Measurements from ENCODE around the gene CLCN4.

- TF ChIP-seq POLR2A (IDR thresholded peaks at IDR 0.05) = no peak
- no peak for TF ChIP-seq CTCF (IDR thresholded peaks at IDR 0.05)
These were observed 67.0 kb downstream of the CLCN4 start for GRCh38 chrX:10223781-10224180.

Data from adrenal gland (tissue), 5 donors.